Stimulated activated CD8-positive, alpha-beta memory T cell treated with anti-CD3 and anti-CD28 coated beads, Interleukin-2, amount 100 ng/mL, for 48 hours (primary cell): ENCODE results near the gene SPINK2.

Source experiments
- DNase-seq, 2 donors: peaks; one replicate each; pipeline ENCODE4 v3.0.0-alpha.2; 2020; ENCODE audit warnings: low read depth in 2 of 2

The SPINK2 gene, protein sequence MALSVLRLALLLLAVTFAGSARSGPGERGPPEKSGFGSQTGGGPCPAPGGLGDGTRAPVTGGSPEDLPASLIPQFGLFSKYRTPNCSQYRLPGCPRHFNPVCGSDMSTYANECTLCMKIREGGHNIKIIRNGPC

DNA sequence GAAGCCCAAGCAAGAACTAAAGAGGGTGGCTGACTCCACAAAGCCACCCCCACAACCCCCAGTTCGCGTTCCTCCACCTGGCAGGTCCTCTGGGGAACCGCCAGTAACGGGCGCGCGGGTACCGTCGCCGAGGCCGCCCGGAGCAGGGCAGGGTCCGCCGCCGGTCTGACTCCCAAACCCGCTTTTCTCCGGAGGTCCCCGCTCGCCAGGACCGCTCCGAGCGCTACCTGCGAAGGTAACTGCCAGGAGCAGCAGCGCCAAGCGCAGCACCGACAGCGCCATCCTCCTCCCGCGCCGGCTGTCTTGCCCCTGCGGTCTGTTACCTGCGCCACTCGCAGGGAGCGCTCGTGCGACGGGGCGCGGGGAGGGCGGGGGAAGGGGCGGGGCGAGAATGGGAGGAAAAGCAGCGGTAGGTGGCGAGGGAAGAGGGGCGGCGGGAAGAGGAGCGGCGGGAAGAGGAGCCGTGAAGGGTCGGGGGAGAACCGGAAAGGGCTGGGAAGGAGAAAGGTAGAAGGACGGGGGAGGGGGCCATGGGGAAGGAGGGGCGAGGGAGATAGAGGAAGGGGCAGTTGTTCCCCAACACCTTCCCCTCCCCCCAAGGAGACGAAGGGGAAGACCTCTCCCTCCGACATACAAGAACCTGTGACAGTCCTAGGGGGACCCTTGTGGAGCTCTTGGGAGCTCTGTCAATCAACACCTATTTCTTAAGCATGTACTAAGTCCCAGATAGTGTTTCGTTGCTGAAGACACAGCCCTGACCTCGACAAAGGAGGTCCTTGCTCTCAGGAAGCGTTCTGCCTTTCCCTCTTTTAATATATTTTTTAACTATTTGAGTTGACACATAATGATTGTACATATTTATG lies at the start of gene SPINK2:
SPINK2 (minus strand) TSS at position 321 of the 863 bp plus-strand sequence; CDS start at position 282, 39 bp downstream.
- DNase-seq: peak; percentile 44 to 46

DNA sequence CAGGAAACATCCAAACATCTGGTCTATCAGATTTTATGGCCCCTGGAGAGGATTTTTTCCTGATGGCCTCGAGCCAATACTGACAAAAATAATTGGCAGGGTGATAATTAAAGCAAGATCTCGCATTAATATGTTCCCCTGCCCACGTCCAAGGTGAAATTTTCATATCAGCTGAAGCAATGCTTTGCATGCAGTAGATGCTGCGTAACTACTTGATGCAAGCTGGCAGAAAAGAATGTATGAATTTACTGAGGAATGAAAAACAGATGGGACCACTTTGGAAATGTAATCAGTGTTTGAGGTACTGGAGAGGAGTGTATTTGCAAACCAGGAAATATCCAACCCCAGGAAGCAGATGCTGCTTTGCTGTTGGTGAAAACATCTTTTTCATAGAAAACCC lies 49.4 kb upstream of the SPINK2 start:
- no peak for DNase-seq

DNA sequence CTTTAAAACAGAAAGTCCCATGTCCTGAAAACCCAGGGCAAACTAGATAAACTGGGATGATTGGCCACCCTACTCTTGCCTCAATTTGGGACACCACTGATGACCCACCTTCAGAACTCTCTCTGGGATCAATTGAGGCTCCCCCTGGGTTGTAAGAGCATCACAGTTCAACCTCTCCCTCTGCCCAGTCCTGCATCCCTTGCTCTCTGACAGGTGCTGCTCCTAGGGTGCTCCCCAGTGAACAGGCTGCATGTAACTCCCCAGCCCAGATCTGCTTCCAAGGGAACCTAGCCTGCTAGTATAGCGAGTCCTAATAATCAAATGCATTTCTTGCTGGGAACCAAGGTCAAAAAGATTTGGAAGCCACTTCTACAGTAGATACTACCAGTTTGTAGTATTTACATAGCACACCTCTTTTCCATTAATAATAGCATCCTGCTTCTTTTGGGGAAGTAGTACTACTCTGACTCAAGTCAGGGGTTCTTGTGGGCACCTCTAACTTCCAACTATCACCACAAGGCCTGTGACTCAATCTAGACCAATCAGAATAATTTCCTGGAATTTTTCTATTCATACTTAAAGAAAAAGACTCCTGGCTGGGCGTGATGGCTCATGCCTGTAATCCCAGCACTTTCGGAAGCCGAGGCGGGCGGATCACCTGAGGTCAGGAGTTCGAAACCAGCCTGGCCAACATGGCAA lies 42.1 kb upstream of the SPINK2 start:
- peak in 1 of 2 donors; percentile 3 for DNase-seq

DNA sequence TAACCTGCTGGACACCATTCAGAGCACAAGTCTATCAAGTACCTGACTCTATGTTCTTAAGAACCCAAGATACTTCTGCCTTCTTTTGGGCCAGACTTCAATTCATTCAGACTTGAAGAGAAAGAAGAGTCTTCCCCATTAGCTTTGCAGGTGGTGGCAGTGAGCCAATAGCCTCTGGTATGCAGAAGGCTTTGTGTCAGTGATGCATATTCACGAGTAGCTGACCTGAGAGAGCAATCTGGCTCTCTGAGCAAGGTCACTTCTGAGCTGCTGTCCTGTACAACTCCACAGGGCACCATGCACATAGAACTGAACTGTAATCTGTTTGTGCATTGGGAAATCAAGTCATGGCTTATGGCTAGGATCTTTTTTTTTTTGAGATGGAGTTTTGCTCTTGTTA lies 39.9 kb upstream of the SPINK2 start:
- DNase-seq: no peak

DNA sequence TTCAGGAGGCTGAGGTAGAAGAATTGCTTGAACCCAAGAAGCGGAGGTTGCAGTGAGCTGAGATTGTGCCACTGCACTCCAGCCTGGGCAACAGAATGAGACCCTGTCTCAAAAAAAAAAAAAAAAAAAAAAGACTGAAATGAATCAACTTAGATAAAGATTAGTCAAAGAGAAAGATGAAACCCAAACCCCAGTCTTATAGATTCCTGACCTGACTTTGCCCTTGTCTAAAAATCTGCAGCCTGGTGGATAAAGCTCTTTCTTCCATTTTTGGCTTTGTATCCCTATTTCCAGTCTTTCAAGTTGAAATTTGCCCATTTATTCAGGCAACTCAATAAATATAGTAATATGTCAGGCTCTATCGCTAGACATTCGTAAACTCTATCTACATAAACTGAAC lies 39.3 kb upstream of the SPINK2 start:
- no peak for DNase-seq

DNA sequence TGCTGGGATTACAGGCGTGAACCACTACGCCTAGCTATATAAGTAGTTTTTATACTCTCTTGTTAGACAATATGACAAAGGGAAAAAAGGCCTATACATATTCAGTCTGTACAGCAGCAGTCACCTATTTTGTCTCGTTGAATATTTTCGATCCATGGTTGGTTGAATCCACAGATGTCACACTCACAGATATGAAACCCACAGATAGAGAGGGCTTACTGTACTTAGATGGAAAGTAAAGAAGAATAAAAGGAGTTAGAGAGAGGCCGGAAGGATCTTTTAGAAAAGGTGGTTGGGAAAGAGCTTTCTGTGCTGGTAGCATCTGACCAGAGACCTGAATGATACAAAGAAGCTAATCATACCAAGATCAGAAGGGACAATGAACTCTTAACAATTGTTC lies 38.3 kb upstream of the SPINK2 start:
- no peak for DNase-seq

DNA sequence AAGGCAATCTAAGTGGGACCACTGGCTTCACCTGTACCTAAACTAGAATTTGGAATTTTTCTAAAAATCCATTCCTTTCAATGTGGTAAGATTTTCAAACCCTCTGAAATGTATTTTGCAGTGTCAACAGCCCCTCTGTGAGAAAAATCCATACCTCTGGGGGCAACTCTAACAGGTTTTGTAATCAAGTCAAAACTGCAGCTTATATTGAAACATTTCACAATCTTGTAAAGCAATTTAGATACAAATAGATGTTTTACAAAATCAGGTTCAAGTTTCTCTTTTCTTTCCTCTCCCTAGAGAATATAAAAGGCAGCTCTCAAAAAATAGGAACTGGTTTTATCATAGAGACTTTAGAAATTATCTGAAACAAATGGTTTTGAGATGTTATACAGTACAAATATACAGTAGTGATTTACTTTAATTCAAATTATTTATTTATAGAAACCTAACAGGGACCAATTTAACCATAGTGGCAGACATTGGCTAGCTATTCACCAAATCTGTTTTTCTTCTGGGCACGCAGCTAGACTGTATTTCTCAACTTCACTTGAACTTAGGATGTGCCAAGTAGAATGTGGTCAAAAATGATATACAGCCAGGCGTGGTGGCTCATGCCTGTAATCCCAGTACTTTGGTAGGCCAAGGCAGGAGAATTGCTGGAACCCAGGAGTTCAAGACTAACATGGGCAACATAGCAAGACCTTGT lies 36.3 kb upstream of the SPINK2 start:
- no peak for DNase-seq

DNA sequence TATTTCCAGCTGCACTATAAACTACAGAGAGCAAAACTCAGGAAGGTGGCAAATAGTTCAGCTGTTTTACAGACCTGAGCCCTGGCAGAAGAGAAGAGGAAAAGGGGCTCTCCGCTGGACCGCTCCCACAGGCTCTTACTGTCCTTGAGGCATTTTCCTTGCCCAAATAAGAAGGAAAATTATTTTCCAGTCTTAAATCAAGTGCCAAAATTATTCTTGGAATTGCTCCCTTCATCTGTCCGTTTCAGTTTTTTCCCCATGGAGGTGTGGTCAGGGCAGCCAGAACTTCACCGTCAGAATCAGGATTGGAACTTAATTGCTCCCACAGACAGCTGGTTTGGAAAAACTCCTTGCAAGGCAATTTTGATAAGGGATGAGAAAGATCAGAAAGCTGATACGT lies 35.2 kb upstream of the SPINK2 start:
- no peak for DNase-seq

DNA sequence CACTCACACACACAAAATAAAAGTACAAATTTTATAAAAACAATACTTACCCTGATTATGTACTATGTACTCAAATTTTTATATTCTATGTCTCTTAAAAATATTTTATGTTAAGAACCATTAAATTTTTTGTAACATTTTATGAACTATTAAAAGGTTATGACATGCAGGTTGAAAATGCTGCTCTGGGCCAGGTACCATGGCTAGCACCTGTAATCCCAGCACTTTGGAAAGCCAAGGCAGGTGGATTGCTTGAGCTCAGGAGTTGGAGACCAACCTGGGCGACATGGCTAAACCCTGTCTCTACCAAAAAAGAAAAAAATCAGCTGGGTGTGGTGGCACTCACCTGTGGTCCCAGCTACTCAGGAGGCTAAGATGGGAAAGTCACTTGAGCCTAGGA lies 29.4 kb upstream of the SPINK2 start:
- no peak for DNase-seq

DNA sequence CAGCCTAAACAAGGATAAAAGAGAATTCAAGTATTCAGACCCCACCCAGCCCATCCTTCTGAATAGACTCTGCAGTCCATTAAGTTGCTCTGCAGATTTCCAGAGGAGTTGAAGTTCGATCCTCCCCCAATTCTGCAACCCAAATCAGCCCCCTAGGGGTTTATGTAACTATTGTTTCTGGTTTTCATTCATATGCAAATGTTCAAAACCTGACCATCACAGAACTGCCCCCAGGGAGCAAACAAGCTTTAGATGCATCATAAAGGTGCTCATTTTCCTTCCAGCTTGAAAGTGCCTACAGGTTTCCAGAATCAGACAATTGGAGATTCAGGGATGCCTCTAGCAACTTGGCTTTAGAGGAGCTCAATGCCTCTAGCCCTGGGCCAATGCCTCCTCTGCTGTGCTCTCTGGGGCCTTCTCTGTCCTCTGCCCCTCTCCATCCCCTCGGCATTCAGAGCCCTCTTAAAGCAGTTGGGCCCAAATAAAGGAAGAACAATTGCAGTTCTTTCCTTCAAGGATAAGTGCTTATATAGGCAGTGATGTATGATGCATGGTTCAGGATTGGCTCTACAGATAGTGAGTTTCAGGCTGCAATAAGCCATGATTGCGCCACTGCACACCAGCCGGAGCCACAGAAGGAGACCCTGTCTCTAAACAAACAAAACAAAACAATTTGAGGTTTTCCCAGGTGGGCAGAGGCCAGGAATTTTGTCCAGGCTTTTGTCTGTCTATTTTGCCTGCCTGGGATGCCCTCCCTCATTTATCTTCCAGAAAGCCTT lies 23.5 kb upstream of the SPINK2 start:
- DNase-seq: no peak

DNA sequence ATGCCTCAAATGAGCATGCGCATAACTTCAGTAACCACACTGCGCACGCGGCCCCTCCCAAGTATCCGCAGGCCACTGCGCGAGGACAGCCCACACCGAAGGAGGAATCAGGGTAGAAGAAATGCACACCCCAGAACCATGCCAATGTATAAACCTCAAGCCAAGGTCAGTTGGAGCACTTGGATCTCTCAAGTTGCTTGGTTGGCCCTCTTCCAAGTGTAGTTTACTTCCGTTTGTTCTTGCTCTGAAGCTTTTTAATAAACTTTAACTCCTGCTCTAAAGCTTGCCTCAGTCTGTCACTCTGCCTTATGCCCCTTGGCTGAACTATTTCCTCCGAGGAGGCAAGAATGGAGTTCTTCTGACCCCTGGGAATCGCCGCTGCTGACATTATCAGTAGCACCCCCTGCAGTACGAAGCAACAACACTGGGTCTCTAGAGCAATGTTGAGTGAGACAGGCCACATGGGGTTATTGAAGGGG lies 22.0 kb upstream of the SPINK2 start:
- no peak for DNase-seq

DNA sequence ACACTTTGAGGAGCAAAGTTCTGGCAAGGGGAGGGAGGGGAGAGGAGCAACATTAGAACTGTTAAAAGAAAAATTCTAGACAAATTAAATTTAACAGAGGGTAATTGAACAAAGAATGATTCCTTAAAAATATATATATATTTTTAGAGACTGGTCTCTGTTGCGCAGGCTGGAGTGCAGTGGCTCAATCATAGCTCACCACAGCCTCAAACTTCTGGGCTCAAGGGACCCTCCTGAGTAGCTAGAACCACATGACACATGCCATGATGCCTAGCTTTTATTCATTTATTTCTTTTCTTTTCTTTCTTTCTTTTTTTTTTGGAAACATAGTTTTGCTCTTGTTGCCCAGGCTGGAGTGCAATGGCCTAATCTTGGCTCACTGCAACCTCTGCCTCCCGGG lies 19.1 kb upstream of the SPINK2 start:
- DNase-seq: no peak

DNA sequence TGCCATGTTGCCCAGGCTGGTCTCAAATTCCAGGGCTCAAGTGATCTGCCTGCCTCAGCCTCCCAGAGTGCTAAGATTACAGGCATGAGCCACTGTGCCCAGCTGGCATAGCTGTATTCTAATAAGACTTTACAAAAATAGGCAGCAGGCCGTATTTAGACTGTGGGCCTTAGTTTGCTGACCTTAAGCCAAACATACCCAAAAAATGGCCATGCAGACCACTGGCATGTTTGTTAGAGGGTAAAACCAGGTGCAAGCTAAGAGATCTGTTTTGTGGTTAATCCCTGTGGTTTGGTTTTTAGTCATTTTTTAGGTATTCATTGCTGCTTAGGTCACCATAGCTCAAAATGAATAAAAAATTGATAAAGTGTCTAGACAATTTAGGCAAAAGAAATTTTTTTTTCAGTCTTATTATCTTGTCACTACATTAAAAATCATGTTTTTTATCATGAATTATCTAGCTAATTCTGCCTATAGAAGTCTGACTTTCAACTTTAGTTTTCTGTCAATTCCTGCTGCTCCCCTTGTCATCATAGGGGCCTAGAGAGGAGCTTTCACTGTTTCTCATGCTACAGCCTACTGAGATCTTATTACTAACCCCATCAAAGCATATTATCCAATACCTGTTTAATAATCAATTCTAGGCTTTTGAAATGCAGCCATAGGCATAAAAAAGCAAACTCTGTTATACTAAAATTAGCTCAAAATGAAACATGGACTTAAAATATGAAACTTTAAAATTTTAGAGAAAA lies 7.5 kb upstream of the SPINK2 start:
- no peak for DNase-seq

DNA sequence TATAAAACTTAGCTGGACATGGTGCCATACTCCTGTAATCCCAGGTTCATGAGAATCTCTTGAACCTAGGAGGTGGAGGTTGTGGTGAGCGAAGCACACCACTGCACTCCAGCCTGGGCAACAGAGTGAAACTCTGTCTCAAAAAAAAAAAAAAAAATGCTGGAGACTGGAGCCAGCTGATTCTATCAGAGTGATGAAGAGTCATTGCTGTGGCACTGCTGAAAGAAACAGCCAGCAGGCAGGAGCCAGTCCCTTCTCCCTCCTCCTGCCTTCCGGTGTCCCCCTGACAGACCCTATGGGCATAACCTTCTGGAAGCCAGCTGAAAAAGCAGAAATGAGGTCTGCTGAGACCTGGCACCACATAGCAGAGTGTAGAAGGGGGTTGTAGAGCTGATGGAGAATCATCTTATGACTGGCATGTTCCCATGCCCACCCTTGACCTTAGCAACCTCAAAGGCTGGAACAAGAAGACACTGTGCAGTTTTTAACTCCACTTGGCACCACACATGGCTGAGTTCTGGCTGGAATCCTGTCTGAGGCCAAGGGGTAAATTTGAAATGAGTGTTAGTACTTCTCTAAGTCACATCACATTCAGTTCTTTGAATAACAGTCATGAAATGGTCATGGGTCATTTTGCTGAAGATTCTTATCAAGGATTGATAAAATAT lies 2.6 kb upstream of the SPINK2 start:
- no peak for DNase-seq

DNA sequence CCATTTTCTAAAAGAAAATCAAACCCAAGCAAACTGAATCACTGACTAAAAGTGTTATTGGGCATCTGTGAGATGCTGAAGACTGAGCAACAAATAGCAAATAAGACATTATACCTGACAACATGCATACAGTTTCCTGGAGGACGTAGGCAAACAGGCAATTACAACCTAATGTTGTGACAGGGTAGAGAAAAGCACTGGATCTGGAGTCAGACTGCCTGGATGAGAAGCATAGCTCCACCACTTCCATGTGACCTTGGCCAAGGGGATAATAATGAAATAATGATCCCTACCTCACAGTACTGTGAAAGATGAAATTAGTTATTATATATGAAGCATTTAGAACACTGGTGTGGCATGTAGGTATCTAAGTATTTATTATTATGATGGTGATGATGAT lies 2.7 kb downstream of the SPINK2 start:
- no peak for DNase-seq

DNA sequence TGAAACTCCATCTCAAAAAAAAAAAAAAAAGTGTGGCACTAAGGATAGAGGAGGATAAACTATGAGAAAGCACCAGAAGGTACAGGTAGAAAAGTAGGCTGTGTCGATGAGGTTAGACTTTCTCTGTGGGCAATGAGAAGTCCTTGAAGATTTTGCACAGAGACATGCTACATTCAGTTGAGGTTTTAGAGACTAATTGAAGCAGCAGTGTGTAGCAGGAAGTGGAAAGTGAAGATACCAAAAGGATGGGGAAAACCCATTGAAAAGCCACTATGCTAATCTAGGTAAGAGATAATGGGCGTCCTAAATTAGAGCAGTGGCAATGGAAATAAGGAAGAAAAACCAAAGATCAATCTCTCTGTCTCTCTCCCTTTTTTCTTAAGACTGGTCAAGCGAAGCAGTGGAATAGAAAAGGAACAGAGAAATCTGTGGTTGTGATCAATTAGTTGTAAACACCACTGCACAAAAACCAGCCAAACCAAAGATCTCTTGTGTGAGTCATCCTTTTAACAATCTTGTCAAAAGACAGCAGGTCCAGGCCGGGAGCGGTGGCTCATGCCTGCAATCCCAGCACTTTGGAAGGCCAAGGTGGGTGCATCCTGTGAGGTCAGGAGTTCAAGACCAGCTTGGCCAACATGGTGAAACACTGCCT lies 3.5 kb downstream of the SPINK2 start:
- peak in 1 of 2 donors; percentile 30 for DNase-seq

DNA sequence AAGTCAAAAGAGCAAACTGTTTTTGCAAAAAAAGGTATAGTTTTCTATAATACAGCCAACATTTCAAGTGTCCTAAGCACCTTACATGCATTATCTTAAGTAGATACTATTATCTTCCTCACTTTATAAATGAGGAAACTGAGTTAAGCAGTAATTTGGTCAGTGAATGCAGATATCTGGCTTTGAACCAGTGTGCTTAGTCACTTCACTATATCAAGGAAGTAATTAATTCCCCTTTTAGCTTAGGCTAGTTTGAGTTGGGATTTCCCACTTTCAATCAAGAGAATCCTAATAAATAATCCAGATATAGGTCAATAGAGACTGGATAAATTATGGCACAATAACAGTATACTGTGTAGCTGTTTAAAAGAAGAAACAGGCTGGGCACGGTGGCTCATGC lies 14.8 kb downstream of the SPINK2 start:
- no peak for DNase-seq

DNA sequence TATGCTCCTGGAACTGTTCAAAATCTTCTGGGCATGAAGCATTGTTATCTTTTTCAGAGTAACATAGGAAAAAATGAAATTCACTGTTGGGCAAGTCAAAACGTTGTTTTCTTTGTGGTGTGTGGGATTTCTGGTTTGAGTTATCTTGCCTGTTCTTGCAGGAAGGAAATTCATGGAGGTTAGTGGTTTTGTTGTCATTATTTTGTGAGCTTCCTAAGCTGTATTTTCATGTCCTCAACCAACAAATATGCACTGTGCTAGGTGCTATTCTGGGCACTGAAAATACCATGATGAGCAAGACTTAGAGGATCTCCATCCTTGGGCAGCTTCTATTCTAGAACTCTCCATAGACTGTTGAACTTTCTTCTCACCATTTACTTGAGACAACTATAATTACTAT lies 16.9 kb downstream of the SPINK2 start:
- DNase-seq: no peak

DNA sequence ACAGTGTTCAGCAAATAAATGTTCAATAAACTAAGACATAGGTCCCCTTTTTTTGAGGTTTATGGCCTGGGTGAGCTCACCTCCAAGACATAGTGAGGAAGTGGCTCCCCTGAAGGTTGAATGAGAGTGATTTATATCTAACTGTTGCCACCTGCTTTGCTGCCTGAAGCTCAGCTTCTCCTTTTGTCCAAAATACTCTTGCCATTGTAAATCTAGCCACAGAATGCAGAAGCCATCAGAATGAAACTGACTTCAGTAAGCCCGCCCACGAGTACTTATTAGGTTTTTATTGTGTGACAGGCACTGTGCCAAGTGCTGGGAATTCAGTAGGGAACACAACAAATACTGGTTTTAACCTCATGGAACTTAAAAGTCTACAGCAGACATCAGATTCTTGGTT lies 18.0 kb downstream of the SPINK2 start:
- no peak for DNase-seq
